GM21360 (cell line): ENCODE data around the gene RNF141.

ENCODE experiments used
- ATAC-seq: cut with Tn5 transposase; IDR thresholded peaks from one replicate; pipeline ENCODE4 v1.9.1; 2021; ENCODE audit warnings: mild to moderate bottlenecking, moderate library complexity; ENCODE audit not compliant: unreplicated experiment

The RNF141 gene

GRCh38 chr11:10499452-10499851 lies 41.5 kb downstream of the RNF141 start:
- no peak for ATAC-seq

- ATAC-seq: no peak
Observed at GRCh38 chr11:10498426-10499250, 42.3 kb downstream of the RNF141 start.

- no peak for ATAC-seq
Observed at GRCh38 chr11:10498022-10498400, 43.0 kb downstream of the RNF141 start.

- ATAC-seq: no peak
Observed at GRCh38 chr11:10497371-10498021, 43.5 kb downstream of the RNF141 start.

- no peak for ATAC-seq
Observed at GRCh38 chr11:10496296-10496936, 44.6 kb downstream of the RNF141 start.

GRCh38 chr11:10495464-10495786 lies 45.6 kb downstream of the RNF141 start:
- ATAC-seq: no peak

GRCh38 chr11:10494636-10495463 lies 46.1 kb downstream of the RNF141 start:
- ATAC-seq: no peak

GRCh38 chr11:10493041-10493663 lies 47.8 kb downstream of the RNF141 start:
- no peak for ATAC-seq

- ATAC-seq: no peak
Observed at GRCh38 chr11:10492084-10492483, 48.9 kb downstream of the RNF141 start.

GRCh38 chr11:10490398-10491241 lies 50.4 kb downstream of the RNF141 start:
- no peak for ATAC-seq

- no peak for ATAC-seq
Observed at GRCh38 chr11:10490032-10490397, 51.0 kb downstream of the RNF141 start.

GRCh38 chr11:10488934-10489691 lies 51.9 kb downstream of the RNF141 start:
- ATAC-seq: peak; percentile 65

GRCh38 chr11:10488121-10488933 lies 52.7 kb downstream of the RNF141 start:
- no peak for ATAC-seq

- no peak for ATAC-seq
Observed at GRCh38 chr11:10487002-10487647, 53.9 kb downstream of the RNF141 start.

GRCh38 chr11:10486161-10486840 lies 54.7 kb downstream of the RNF141 start:
- no peak for ATAC-seq

- no peak for ATAC-seq
Observed at GRCh38 chr11:10485646-10486045, 55.3 kb downstream of the RNF141 start.

GRCh38 chr11:10484461-10485180 lies 56.4 kb downstream of the RNF141 start:
- no peak for ATAC-seq
